B cell (primary cell): Measurements from ENCODE around the gene RRP36. TPM values are rescaled to one million over a fixed set of nuclear protein-coding genes. Genes with fewer than 3 reads are reported as not detected.

Experiments
- ATAC-seq: fragments of 200-7000 bp; cut with Tn5 transposase; one replicate; pipeline ENCODE4 v1.10.0; 2021; ENCODE audit warnings: low read depth, mild to moderate bottlenecking, moderate number of reproducible peaks, moderate library complexity
- CTCF ChIA-PET: fragments of 350-600 bp; sonication (Branson Sonifier 250); formaldehyde crosslinking; loops from one replicate; lab custom pipeline; 2021; ENCODE audit warnings: antibody characterized with exemption, inconsistent platforms; lab: Charles Lee
- POLR2A ChIA-PET: fragments of 350-600 bp; sonication (Branson Sonifier 250); formaldehyde crosslinking; loops from one replicate; lab custom pipeline; 2021; ENCODE audit warnings: antibody characterized with exemption; lab: Charles Lee
- DNase-seq: peaks from one replicate; pipeline ENCODE4 v3.0.0; 2013
- H2AFZ ChIP-seq: 2 replicates; pipeline ENCODE4 v1.6.1; 2012; ENCODE audit warnings: mild to moderate bottlenecking, low read depth, low read length; ENCODE audit not compliant: insufficient read depth, poor library complexity, severe bottlenecking
- H3K27ac ChIP-seq, 2 donors: 1 replicate in 1 of 2; 2 replicates in 1 of 2; pipeline ENCODE4 v1.5.1; 2012 to 2013; ENCODE audit warnings: low read length in 2 of 2, mild to moderate bottlenecking in 2 of 2, moderate library complexity in 1 of 2
- H3K27me3 ChIP-seq, 4 experiments: fragments of 200-600 bp in 1 of 4; sonication (generic) in 1 of 4; replicated peaks in 1 of 4; 1 replicate in 2 of 4; 2 replicates in 2 of 4; pipeline versions ENCODE4 v1.6.1 to v1.7.0; 2013 to 2016; ENCODE audit warnings: low read length in 3 of 4, mild to moderate bottlenecking in 2 of 4, mixed read lengths in 1 of 4, moderate library complexity in 1 of 4; ENCODE audit not compliant: insufficient read depth in 4 of 4, control insufficient read depth in 3 of 4; ENCODE audit errors: control extremely low read depth in 1 of 4
- H3K36me3 ChIP-seq, 2 experiments: replicated peaks in 1 of 2; 1 replicate in 1 of 2; 2 replicates in 1 of 2; pipeline versions ENCODE4 v1.6.1 to v1.7.1; 2013; ENCODE audit warnings: low read length in 1 of 2; ENCODE audit not compliant: insufficient read depth in 2 of 2, control insufficient read depth in 1 of 2; ENCODE audit errors: control extremely low read depth in 1 of 2, extremely low read depth in 1 of 2
- H3K4me1 ChIP-seq, 2 donors: fragments of 200-600 bp in 1 of 2; sonication (generic) in 1 of 2; 1 replicate in 1 of 2; 2 replicates in 1 of 2; pipeline versions ENCODE4 v1.5.1 to v1.6.1; 2013 to 2017; ENCODE audit warnings: low read length in 2 of 2; ENCODE audit not compliant: control insufficient read depth in 2 of 2, insufficient read depth in 2 of 2
- H3K4me2 ChIP-seq: replicated peaks from 2 replicates; pipeline ENCODE3; 2012; ENCODE audit warnings: mild to moderate bottlenecking, low read depth, low read length; ENCODE audit not compliant: poor library complexity, severe bottlenecking
- H3K4me3 ChIP-seq, 5 experiments: fragments of 200-600 bp in 1 of 5; sonication (generic) in 1 of 5; 1 replicate in 3 of 5; 2 replicates in 2 of 5; pipeline versions ENCODE4 v1.5.1 to v1.7.0; 2011 to 2016; ENCODE audit warnings: low read length in 4 of 5, mild to moderate bottlenecking in 4 of 5, low read depth in 2 of 5, control low read depth in 1 of 5, moderate library complexity in 1 of 5; ENCODE audit not compliant: insufficient read depth in 1 of 5; ENCODE audit errors: control extremely low read depth in 1 of 5, extremely low read depth in 1 of 5
- H3K79me2 ChIP-seq: fragments of 200-600 bp; sonication (generic); one replicate; pipeline ENCODE4 v1.6.0; 2016; ENCODE audit warnings: low read length; ENCODE audit not compliant: control insufficient read depth, insufficient read depth
- H3K9ac ChIP-seq: fragments of 200-600 bp; sonication (generic); 2 replicates; pipeline ENCODE4 v1.6.1; 2017; ENCODE audit warnings: mild to moderate bottlenecking, low read length, moderate library complexity
- H3K9me3 ChIP-seq, 3 donors: one replicate each; pipeline versions ENCODE4 v1.6.1 to v1.7.1; 2013; ENCODE audit warnings: low read length in 2 of 3; ENCODE audit not compliant: control insufficient read depth in 2 of 3, insufficient read depth in 1 of 3; ENCODE audit errors: control extremely low read depth in 1 of 3
- H4K20me1 ChIP-seq: 2 replicates; pipeline ENCODE4 v1.6.0; 2012; ENCODE audit warnings: mild to moderate bottlenecking, low read length; ENCODE audit not compliant: insufficient read depth, control insufficient read depth, poor library complexity, severe bottlenecking
- H3K27ac Mint-ChIP-seq: one replicate; pipeline ENCODE4 v1.8.0; 2021; ENCODE audit warnings: mixed read lengths
- H3K27me3 Mint-ChIP-seq: one replicate; pipeline ENCODE4 v1.8.0; 2021; ENCODE audit warnings: mixed read lengths
- H3K4me1 Mint-ChIP-seq: one replicate; pipeline ENCODE4 v1.8.0; 2021; ENCODE audit warnings: mixed read lengths
- H3K4me3 Mint-ChIP-seq: one replicate; pipeline ENCODE4 v1.8.0; 2021; ENCODE audit warnings: mixed read lengths
- H3K9me3 Mint-ChIP-seq: one replicate; pipeline ENCODE4 v1.8.0; 2022; ENCODE audit warnings: mixed read lengths; ENCODE audit not compliant: insufficient read depth
- CTCF ChIP-seq: fragments of 200-600 bp; IDR thresholded peaks from one replicate; pipeline ENCODE4 v1.8.0; 2022; ENCODE audit warnings: antibody characterized with exemption, mild to moderate bottlenecking
- EZH2 ChIP-seq: IDR thresholded peaks from 2 replicates; pipeline ENCODE4 v1.6.1; 2012; ENCODE audit warnings: borderline replicate concordance, low read depth, mild to moderate bottlenecking, moderate library complexity, low read length; ENCODE audit not compliant: insufficient read depth, poor library complexity, severe bottlenecking
- WGBS: methylation state at CpG from one replicate; pipeline ENCODE4 v1.1.5; 2013; ENCODE audit warnings: missing lambda C conversion rate; ENCODE audit not compliant: insufficient coverage; 5-methylcytosine and 5-hydroxymethylcytosine counted together
- intact Hi-C: fragments of 100-400 bp; cut with micrococcal nuclease; formaldehyde crosslinking; loops from one replicate; pipeline ENCODE4 v1.10.0; 2022
- polyA plus RNA-seq: library from polyadenylated mRNA; depleted of rRNA; stranded (reverse); fragments of >200 nt; gene quantifications from 2 replicates; pipeline ENCODE4 v1.2.3, GENCODE V29; 2012
- total RNA-seq, 2 donors: library from RNA; stranded (reverse); fragments of 120-200 nt in 1 of 2; gene quantifications; 1 replicate in 1 of 2; 2 replicates in 1 of 2; pipeline versions ENCODE4 v1.2.3 to v1.2.4, GENCODE V29; 2013 to 2022

Gene RRP36
- total and polyA plus RNA-seq, 2 donors (not counting 1 experiment from before 2014, with no cell fraction given) = 22.8 to 46.2 TPM

GRCh38 chr6:43035495-43036194 lies 14.2 kb downstream of the RRP36 start:
- Histone ChIP-seq H3K4me3 (no peak overlapping the region), H4K20me1 (no peaks in the 10 kb centered on the region), H3K4me1 (no peaks in the 10 kb centered on the region), H3K79me2 (no peaks in the 10 kb centered on the region), H3K9me3 (no peaks in the 10 kb centered on the region), H3K27me3 (no peaks in the 10 kb centered on the region), H2AFZ (no peak overlapping the region), H3K27ac (no peak overlapping the region), H3K36me3 (peaks cover 0 to 33% of the 10 kb centered on the region in 2 experiments), H3K9ac (no peak overlapping the region), H3K4me2 (no peak overlapping the region)
- no peaks in the 10 kb centered on the region for H3K4me1 Mint-ChIP-seq
- no peak overlapping the region for H3K4me3 Mint-ChIP-seq
- intact Hi-C loops = no loop called here
- DNase-seq (no peak), ATAC-seq (no peak)
- 98% methylated on average over 4 of the region's 4 CpGs for WGBS
- TF ChIP-seq EZH2 = no peak
- no peak for TF ChIP-seq CTCF
- ChIA-PET POLR2A (no interaction called here), CTCF (interaction anchor here (0.6 kb wide), 1 partner anchor 1088 kb away, joined by 3 read pairs; no protein-coding TSS in a partner anchor)
- H3K27ac Mint-ChIP-seq = no peak overlapping the region
- no peaks in the 10 kb centered on the region for H3K9me3 Mint-ChIP-seq
- no peaks in the 10 kb centered on the region for H3K27me3 Mint-ChIP-seq

DNA sequence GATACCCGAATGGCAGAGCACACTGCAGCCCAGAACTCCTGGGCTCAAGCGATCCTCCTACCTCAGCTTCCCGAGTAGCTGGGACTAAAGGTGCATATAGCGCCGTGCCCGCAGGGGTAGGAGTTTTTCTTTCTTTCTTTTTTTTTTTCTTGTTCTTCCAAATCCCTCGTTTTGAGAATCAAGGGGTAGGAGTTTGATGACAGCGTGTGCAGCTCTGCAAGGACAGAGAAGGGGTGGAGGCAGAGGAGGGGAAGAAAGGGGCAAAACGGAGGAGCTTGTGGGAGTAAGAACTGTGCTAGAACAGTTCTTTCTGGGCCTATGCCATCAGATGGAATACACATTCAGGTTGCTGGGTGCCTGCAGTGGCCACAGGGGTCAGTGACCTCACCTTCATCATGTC lies 15.3 kb downstream of the RRP36 start:
- Histone ChIP-seq H3K27me3 (no peaks in the 10 kb centered on the region), H3K4me3 (no peak overlapping the region), H3K9ac (no peak overlapping the region), H2AFZ (no peak overlapping the region), H3K4me2 (no peak overlapping the region), H3K36me3 (peaks cover 0 to 38% of the 10 kb centered on the region in 2 experiments), H3K4me1 (no peaks in the 10 kb centered on the region), H4K20me1 (no peaks in the 10 kb centered on the region), H3K9me3 (no peaks in the 10 kb centered on the region), H3K79me2 (no peaks in the 10 kb centered on the region), H3K27ac (no peak overlapping the region)
- H3K27me3 Mint-ChIP-seq = no peaks in the 10 kb centered on the region
- ATAC-seq (no peak), DNase-seq (no peak)
- POLR2A ChIA-PET = no interaction called here
- TF ChIP-seq CTCF (no peak), EZH2 (no peak)
- H3K27ac Mint-ChIP-seq = no peak overlapping the region
- CTCF ChIA-PET = interaction anchor here (1.2 kb wide), 1 partner anchor 135 kb away, joined by 3 read pairs; no protein-coding TSS in a partner anchor
- WGBS = 96% methylated on average over 3 of the region's 9 CpGs
- H3K4me3 Mint-ChIP-seq = no peak overlapping the region
- intact Hi-C loops = no loop called here
- no peaks in the 10 kb centered on the region for H3K4me1 Mint-ChIP-seq
- no peaks in the 10 kb centered on the region for H3K9me3 Mint-ChIP-seq
